Brain microvascular endothelial cell (primary cell): Measurements from ENCODE around the gene CCR3.

Experiments
- DNase-seq: peaks from one replicate; pipeline ENCODE4 v3.0.0-alpha.2; 2020
- H3K27ac ChIP-seq: fragments of 250-450 bp; sonication (Bioruptor Pico); 2 replicates; pipeline ENCODE4 v1.5.1; 2020; ENCODE audit warnings: mild to moderate bottlenecking, moderate library complexity
- H3K27me3 ChIP-seq: fragments of 250-450 bp; sonication (Bioruptor Pico); replicated peaks from 2 replicates; pipeline ENCODE4 v1.5.1; 2020; ENCODE audit warnings: mild to moderate bottlenecking
- H3K36me3 ChIP-seq: fragments of 250-450 bp; sonication (Bioruptor Pico); replicated peaks from 2 replicates; pipeline ENCODE4 v1.5.1; 2020; ENCODE audit warnings: mild to moderate bottlenecking
- H3K4me3 ChIP-seq: 2 replicates; pipeline ENCODE4 v1.5.1; 2011; ENCODE audit warnings: low read depth, mild to moderate bottlenecking, control low read depth, low read length, moderate library complexity
- in situ Hi-C: cut with HindIII; loops from 2 replicates; pipeline ENCODE4 v1.10.0; 2017; ENCODE audit warnings: low sequenced_read_pairs, low pct_ligation_motif_present
- TF ChIP-seq, protein P1 (sequence below): IDR thresholded peaks from 2 replicates; pipeline ENCODE4 v1.5.1; 2011; ENCODE audit warnings: low read depth, mild to moderate bottlenecking, moderate library complexity, low read length, control low read depth, inconsistent platforms; ENCODE audit errors: missing control alignments

The CCR3 gene

DNA sequence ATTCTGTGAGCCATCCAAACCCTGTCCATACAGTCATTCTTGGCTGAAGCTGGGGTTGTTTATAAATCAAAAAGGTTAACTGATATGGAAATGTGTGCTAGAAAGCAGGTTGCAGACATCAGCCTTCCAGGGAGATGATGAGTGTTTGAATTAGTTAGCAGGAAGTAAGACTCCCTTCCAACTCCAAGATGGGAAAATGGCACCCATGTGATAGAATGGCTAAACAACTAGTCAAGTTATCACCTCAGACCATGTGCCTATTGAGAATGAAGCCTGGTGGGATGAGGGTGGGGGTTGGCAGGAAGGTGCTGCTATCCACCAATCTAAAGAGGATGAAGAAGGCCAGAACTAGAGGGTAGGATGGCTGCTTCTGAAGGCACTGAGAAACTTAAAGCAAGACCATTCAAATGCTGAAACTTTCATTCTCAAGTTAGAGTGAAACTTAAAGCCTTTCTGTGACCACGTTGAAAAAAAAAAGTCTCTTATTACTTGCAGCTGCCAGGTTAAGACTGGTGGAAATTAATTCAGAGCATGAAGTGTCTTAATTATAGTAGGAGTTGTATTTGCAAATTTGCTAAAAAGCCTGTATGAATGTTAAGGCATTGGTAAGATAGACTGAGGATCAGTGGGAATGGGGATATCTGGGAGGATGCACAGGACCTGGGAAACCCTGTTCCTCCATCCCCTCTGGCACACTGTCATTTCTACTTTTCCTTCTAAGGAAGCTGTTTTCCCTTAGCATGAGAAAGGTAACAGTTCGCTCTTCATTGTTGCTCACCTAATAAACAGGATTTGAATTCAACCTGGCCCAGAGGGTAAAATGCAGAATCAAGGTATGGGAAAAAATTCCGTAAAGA lies 36.8 kb downstream of the CCR3 start:
- Histone ChIP-seq H3K36me3 (no peaks in the 10 kb centered on the region), H3K27me3 (no peaks in the 10 kb centered on the region), H3K4me3 (no peak overlapping the region), H3K27ac (no peak overlapping the region)
- in situ Hi-C loops = no loop called here
- no peak for DNase-seq
- TF ChIP-seq, protein P1, sequence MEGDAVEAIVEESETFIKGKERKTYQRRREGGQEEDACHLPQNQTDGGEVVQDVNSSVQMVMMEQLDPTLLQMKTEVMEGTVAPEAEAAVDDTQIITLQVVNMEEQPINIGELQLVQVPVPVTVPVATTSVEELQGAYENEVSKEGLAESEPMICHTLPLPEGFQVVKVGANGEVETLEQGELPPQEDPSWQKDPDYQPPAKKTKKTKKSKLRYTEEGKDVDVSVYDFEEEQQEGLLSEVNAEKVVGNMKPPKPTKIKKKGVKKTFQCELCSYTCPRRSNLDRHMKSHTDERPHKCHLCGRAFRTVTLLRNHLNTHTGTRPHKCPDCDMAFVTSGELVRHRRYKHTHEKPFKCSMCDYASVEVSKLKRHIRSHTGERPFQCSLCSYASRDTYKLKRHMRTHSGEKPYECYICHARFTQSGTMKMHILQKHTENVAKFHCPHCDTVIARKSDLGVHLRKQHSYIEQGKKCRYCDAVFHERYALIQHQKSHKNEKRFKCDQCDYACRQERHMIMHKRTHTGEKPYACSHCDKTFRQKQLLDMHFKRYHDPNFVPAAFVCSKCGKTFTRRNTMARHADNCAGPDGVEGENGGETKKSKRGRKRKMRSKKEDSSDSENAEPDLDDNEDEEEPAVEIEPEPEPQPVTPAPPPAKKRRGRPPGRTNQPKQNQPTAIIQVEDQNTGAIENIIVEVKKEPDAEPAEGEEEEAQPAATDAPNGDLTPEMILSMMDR = no peak

DNA sequence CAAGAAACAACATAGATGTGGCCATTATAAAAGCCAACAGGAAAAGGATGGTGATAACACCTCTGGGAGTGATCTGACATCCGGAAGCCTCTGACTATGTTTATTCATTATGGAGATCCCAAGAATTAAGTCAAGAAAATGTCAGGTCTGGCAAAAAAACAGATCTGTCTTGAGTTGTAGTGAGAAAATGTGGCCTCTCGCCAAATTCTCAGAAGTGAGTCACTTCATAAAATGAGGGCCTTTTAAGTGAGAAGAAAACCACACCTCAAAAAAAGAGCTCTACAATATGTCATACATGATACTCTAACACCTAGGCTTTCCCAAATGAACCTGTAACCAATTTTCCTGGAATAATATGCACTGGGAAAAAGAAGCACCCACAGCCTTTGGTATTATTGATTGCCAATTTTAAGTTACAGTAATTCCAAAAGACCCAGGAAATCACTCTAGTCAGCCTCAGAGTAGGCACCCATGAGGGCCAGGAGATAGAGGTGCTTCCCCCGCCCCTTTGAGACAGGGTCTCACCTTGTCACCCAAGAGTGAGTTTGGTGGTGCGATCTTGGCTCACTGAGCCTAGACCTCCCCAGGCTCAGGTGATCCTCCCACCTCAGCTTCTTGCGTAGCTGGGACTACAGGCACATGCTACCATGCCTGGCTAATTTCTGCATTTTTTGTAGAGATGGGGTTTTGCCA lies 38.0 kb downstream of the CCR3 start:
- DNase-seq = peak; percentile 66
- Histone ChIP-seq H3K27me3 (no peaks in the 10 kb centered on the region), H3K4me3 (no peak overlapping the region), H3K36me3 (no peaks in the 10 kb centered on the region), H3K27ac (no peak overlapping the region)
- TF ChIP-seq, protein P1 = no peak
- in situ Hi-C loops = no loop called here

DNA sequence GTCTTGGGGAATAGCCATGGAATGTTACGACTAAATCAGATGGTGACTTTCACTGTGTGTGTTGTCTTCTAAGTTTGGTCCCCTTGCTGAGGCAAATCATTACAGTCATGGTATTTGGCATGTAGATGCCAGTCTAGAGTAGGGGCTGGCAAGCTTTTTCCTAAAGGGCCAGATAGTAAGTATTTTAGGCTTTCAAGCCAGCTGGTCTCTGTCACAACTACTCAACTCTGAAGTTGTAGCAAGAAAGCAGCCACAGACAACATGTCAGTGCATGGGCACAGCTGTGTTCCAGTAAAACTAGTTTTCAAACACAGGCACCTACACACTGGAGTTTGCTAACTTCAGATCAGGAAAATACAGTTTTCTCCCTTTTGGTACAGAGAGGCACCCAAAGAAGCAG lies 39.3 kb downstream of the CCR3 start:
- TF ChIP-seq, protein P1 = no peak
- no peak for DNase-seq
- H3K27ac ChIP-seq = no peak overlapping the region
- H3K27me3 ChIP-seq = no peaks in the 10 kb centered on the region
- H3K4me3 ChIP-seq = no peak overlapping the region
- no peaks in the 10 kb centered on the region for H3K36me3 ChIP-seq
- in situ Hi-C loops = no loop called here

DNA sequence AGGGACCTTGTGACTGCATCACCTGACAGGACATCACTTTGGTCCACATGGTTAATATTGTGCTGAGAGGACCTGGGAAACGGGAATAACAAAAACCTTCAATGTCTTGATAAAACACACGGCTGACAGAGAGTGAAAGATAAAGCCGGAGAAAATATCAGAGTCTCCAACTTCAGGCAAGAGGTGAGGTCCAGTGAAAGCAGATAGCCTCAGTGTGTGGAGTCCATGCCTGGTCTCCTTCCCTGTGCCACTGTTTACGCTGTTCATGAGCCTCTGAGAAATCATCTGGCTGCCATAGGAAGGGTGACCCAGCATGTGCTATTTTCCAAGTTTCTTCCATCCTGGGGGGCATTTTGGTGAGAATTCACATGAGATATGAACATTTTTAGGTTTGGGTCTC lies 39.8 kb downstream of the CCR3 start:
- TF ChIP-seq, protein P1 = no peak
- no peak overlapping the region for H3K4me3 ChIP-seq
- no peaks in the 10 kb centered on the region for H3K36me3 ChIP-seq
- no peak overlapping the region for H3K27ac ChIP-seq
- H3K27me3 ChIP-seq = no peaks in the 10 kb centered on the region
- no peak for DNase-seq
- in situ Hi-C loops = no loop called here

DNA sequence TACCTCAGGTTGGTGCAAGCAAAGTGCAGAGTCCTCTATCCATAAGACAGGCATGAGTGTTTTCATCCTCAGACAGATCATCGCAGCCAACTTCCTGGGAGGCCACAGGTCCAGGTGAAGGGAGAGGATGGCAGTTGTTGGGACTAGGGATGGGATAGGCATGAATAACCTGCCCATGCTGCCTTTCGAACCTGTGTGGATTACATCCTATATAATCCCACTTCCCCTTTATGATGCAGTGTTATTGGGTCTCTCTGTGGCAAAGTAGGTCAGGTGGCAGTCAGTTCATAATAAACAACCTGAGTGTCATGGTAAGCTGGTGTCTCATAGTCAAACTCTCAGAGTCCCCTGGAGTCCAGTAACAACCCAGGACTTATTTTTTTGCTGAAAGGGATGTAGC lies 40.4 kb downstream of the CCR3 start:
- in situ Hi-C loops = no loop called here

More for the DNA sequence above, 40.4 kb downstream of the CCR3 start:
- no peaks in the 10 kb centered on the region for H3K36me3 ChIP-seq
- H3K4me3 ChIP-seq = no peak overlapping the region
- TF ChIP-seq, protein P1 = no peak
- no peak for DNase-seq
- H3K27ac ChIP-seq = no peak overlapping the region
- no peaks in the 10 kb centered on the region for H3K27me3 ChIP-seq
